ENCODE data around the gene MPI.

DNA sequence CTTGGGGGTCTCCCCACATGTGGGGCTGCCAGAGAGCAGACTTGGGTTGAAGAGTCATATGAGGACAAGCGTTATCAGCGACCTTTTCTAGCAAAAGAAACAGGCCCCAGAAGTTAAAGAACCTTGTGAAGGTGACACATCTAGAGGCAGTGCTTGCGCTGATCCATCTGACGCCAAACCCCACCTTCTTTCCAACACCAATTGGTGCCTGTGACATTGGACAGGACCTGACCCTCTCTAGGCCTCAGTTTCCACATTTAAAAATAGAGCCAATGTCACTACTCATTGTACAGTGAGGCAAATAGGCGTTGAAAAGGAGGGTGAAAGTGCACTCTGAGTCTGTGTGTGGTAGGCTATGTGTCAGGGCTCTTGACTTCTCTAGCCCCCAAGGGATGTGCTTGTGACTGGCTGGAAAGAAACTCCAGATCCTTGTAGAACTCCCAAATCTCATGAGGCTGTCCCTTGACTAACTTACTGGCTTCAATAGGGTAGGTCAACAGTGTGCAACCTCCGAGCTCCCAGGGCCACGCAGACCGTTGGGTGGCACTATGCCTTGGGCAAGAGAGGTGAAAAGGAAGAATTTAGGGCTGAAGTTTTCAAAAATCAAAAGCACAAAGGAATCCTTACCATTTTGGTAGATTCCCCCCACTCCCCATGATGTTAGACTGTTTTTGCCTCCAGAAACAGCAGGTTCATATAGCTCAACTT, 17.5 kb downstream of the MPI start:
- TF ChIP-seq POLR2A (IDR thresholded peaks at IDR 0.05; ENCODE audit: low read depth, low read length) (no peak), POLR2AphosphoS5 (IDR thresholded peaks at IDR 0.05; ENCODE audit: low read depth, low read length) (no peak), TAF1 (IDR thresholded peaks at IDR 0.05; ENCODE audit: borderline replicate concordance, low read depth, low read length) (no peak)

All from GM12892 (cell line).